Endothelial cell of umbilical vein (primary cell): Measurements from ENCODE around the gene SPAG5. TPM values are rescaled to one million over a fixed set of nuclear protein-coding genes. Genes with fewer than 3 reads are reported as not detected.

ENCODE experiments used
- BruUV-seq: library from RNA; stranded (reverse); fragments of 400-500 nt; replicated peaks from 2 replicates; lab custom pipeline; 2021; lab: Mats Ljungman, UMichigan
- CTCF ChIA-PET: fragments of 300-600, 350-600 bp; sonication (Branson Sonifier 250); formaldehyde crosslinking; loops from one replicate; lab custom pipeline; 2021; ENCODE audit warnings: antibody characterized with exemption, inconsistent platforms; lab: Charles Lee
- POLR2A ChIA-PET: fragments of 300-600, 350-600 bp; sonication (Branson Sonifier 250); formaldehyde crosslinking; loops from one replicate; lab custom pipeline; 2021; ENCODE audit warnings: antibody characterized with exemption, inconsistent platforms; lab: Charles Lee
- DNase-seq: peaks from one replicate; pipeline ENCODE4 v3.0.0-alpha.2; 2011; ENCODE audit warnings: low read depth, low spot score
- FAIRE-seq: peaks from 2 replicates; lab custom pipeline; 2011; peaks lifted over from hg19 to GRCh38; lab: Jason Lieb, UNC
- H2AFZ ChIP-seq: 2 replicates; pipeline ENCODE4 v1.6.0; 2012; ENCODE audit warnings: low read depth, low read length, control low read depth, inconsistent platforms
- H3K27ac ChIP-seq: 2 replicates; pipeline ENCODE4 v1.5.1; 2011; ENCODE audit warnings: low read depth, mild to moderate bottlenecking, control low read depth, low read length, moderate library complexity; ENCODE audit not compliant: insufficient read depth
- H3K27me3 ChIP-seq, 2 experiments: 2 replicates each; pipeline versions ENCODE4 v1.6.0 to v1.6.1; 2011; ENCODE audit warnings: low read length in 2 of 2, mixed read lengths in 1 of 2; ENCODE audit not compliant: control insufficient read depth in 2 of 2, insufficient read depth in 2 of 2
- H3K36me3 ChIP-seq, 2 experiments: 2 replicates in 1 of 2; 3 replicates in 1 of 2; pipeline ENCODE4 v1.5.1; 2011; ENCODE audit warnings: low read length in 2 of 2, mild to moderate bottlenecking in 1 of 2, moderate library complexity in 1 of 2; ENCODE audit not compliant: control insufficient read depth in 2 of 2, insufficient read depth in 2 of 2; ENCODE audit errors: extremely low read depth in 1 of 2
- H3K4me1 ChIP-seq: 3 replicates; pipeline ENCODE4 v1.5.1; 2011; ENCODE audit warnings: mild to moderate bottlenecking, low read length; ENCODE audit not compliant: control insufficient read depth, insufficient read depth; ENCODE audit errors: extremely low read depth
- H3K4me2 ChIP-seq: 2 replicates; pipeline ENCODE4 v1.6.1; 2011; ENCODE audit warnings: low read length, control low read depth, mixed read lengths; ENCODE audit not compliant: insufficient read depth
- H3K4me3 ChIP-seq, 3 experiments: fragments of 200-600 bp in 1 of 3; sonication (generic), shearing (Covaris generic) in 1 of 3; replicated peaks in 1 of 3; 2 replicates each; pipeline ENCODE4 v1.5.1; 2011 to 2016; ENCODE audit warnings: control low read depth in 3 of 3, low read length in 3 of 3, mild to moderate bottlenecking in 2 of 3, inconsistent platforms in 1 of 3, low read depth in 1 of 3, moderate library complexity in 1 of 3; ENCODE audit not compliant: insufficient read depth in 1 of 3
- H3K79me2 ChIP-seq: 2 replicates; pipeline ENCODE4 v1.6.0; 2012; ENCODE audit warnings: low read length, inconsistent platforms; ENCODE audit not compliant: control insufficient read depth, insufficient read depth
- H3K9ac ChIP-seq: replicated peaks from 2 replicates; pipeline ENCODE3; 2011; ENCODE audit warnings: low read length, control low read depth; ENCODE audit not compliant: insufficient read depth; ENCODE audit errors: extremely low read depth
- H3K9me1 ChIP-seq: replicated peaks from 3 replicates; pipeline ENCODE4 v1.6.0; 2011; ENCODE audit warnings: mild to moderate bottlenecking, low read length; ENCODE audit not compliant: control insufficient read depth, insufficient read depth; ENCODE audit errors: extremely low read depth
- H3K9me3 ChIP-seq: replicated peaks from 2 replicates; pipeline ENCODE4 v1.5.1; 2012; ENCODE audit warnings: low read length, inconsistent platforms; ENCODE audit not compliant: control insufficient read depth, insufficient read depth
- H4K20me1 ChIP-seq: replicated peaks from 2 replicates; pipeline ENCODE3; 2011; ENCODE audit warnings: mild to moderate bottlenecking, low read length; ENCODE audit not compliant: control insufficient read depth, insufficient read depth; ENCODE audit errors: extremely low read depth
- EZH2 ChIP-seq: IDR thresholded peaks from 2 replicates; pipeline ENCODE4 v1.6.1; 2012; ENCODE audit warnings: borderline replicate concordance, low read depth, mild to moderate bottlenecking, moderate library complexity, low read length, inconsistent platforms; ENCODE audit not compliant: severe bottlenecking
- FOS ChIP-seq: IDR thresholded peaks from 2 replicates; pipeline ENCODE4 v1.6.1; 2011; ENCODE audit warnings: mild to moderate bottlenecking, low read length, moderate library complexity, borderline replicate concordance; ENCODE audit not compliant: insufficient read depth
- GATA2 ChIP-seq: IDR thresholded peaks from 2 replicates; pipeline ENCODE4 v1.7.0; 2011; ENCODE audit warnings: low read depth, mild to moderate bottlenecking, moderate library complexity, mixed read lengths, low read length; ENCODE audit not compliant: insufficient read length, insufficient read depth
- JUN ChIP-seq: IDR thresholded peaks from 2 replicates; pipeline ENCODE4 v1.6.1; 2011; ENCODE audit warnings: borderline replicate concordance, low read depth; ENCODE audit not compliant: insufficient read length, insufficient read depth
- MAX ChIP-seq: IDR thresholded peaks from 2 replicates; pipeline ENCODE4 v1.6.1; 2011; ENCODE audit not compliant: insufficient read depth, insufficient read length
- MYC ChIP-seq: IDR thresholded peaks from one replicate; pipeline ENCODE4 v1.6.1; 2011; ENCODE audit warnings: mild to moderate bottlenecking, low read depth, low read length
- POLR2A ChIP-seq: IDR thresholded peaks from 2 replicates; pipeline ENCODE4 v1.6.1; 2012; ENCODE audit warnings: low read depth, mild to moderate bottlenecking, control low read depth, low read length
- POLR2AphosphoS5 ChIP-seq: IDR thresholded peaks from 2 replicates; pipeline ENCODE4 v1.6.1; 2012; ENCODE audit warnings: low read depth, mild to moderate bottlenecking, control low read depth, low read length, moderate library complexity; ENCODE audit not compliant: insufficient read depth
- dilution Hi-C: fragments of 300-500 bp; cut with MboI; formaldehyde crosslinking; loops from one replicate; pipeline ENCODE4 v1.15.0; 2019; ENCODE audit warnings: low sequenced_read_pairs; ENCODE audit not compliant: extremely low pct_ligation_motif_present
- intact Hi-C: fragments of 100-400 bp; cut with micrococcal nuclease; formaldehyde crosslinking; loops from one replicate; pipeline ENCODE4 v1.10.0; 2022
- polyA plus RNA-seq, 4 experiments: library from polyadenylated mRNA; depleted of rRNA in 3 of 4; stranded (reverse) in 3 of 4; unstranded in 1 of 4; fragments of >200 nt; gene quantifications; 2 replicates each; pipeline versions ENCODE4 v1.2.1 to v1.2.3, GENCODE V29; 2011 to 2012; ENCODE audit warnings: missing spikeins in 1 of 4
- total RNA-seq: library from RNA; stranded (reverse); gene quantifications from 2 replicates; pipeline ENCODE4 v1.2.3, GENCODE V29; 2021
- TF ChIP-seq, protein P1 (sequence below), 2 donors: IDR thresholded peaks; 1 replicate in 1 of 2; 2 replicates in 1 of 2; pipeline ENCODE4 v1.5.1; 2011; ENCODE audit warnings: low read length in 2 of 2, mild to moderate bottlenecking in 2 of 2, moderate library complexity in 2 of 2, control low read depth in 1 of 2, inconsistent platforms in 1 of 2, low read depth in 1 of 2; ENCODE audit not compliant: insufficient read depth in 1 of 2; ENCODE audit errors: extremely low read depth in 1 of 2

SPAG5 gene
- total and polyA plus RNA-seq, 2 donors (not counting 3 experiments of a cell fraction or from before 2014, with no cell fraction given) = 31.7 to 85.4 TPM

DNA sequence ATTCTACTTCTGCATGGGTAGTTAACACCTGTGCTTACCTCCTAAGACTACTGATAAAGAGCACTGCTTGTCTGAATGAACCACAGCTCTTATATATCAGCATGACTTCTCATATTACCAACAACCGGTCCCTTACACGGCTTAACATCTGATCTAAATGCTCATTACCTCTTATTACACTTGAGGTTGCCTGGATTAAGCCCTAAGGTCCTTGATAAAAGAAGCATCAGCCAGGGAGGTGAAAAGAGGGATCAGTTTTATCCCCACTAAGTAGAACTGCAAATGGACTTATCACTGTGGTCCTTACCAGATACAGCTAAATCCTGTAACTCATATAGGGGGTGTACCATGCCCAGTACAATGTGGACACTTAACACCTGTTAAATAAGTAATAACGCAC lies 23.4 kb upstream of the SPAG5 start:
- Histone ChIP-seq H3K27ac (no peak overlapping the region), H3K27me3 (no peaks in the 10 kb centered on the region), H3K4me2 (no peak overlapping the region), H2AFZ (no peak overlapping the region), H4K20me1 (no peaks in the 10 kb centered on the region), H3K79me2 (no peaks in the 10 kb centered on the region), H3K9ac (no peak overlapping the region), H3K4me3 (no peak overlapping the region), H3K36me3 (peaks cover 26 to 52% of the 10 kb centered on the region in 2 experiments), H3K9me3 (no peaks in the 10 kb centered on the region), H3K4me1 (no peaks in the 10 kb centered on the region), H3K9me1 (no peaks in the 10 kb centered on the region)
- FAIRE-seq (no peak), DNase-seq (no peak)
- no TSS peak for BruUV-seq
- ChIA-PET CTCF (interaction anchor here (3.8 kb wide), 1 partner anchor 10 kb away, joined by 21 read pairs; no protein-coding TSS in a partner anchor), POLR2A (no interaction called here)
- intact Hi-C loops = no loop called here
- dilution Hi-C loops = no loop called here
- TF ChIP-seq MYC = no peak
- TF ChIP-seq GATA2 = no peak
- no peak for TF ChIP-seq POLR2AphosphoS5
- no peak for TF ChIP-seq POLR2A
- no peak for TF ChIP-seq JUN
- TF ChIP-seq FOS = no peak
- TF ChIP-seq EZH2 = no peak
- TF ChIP-seq, protein P1, sequence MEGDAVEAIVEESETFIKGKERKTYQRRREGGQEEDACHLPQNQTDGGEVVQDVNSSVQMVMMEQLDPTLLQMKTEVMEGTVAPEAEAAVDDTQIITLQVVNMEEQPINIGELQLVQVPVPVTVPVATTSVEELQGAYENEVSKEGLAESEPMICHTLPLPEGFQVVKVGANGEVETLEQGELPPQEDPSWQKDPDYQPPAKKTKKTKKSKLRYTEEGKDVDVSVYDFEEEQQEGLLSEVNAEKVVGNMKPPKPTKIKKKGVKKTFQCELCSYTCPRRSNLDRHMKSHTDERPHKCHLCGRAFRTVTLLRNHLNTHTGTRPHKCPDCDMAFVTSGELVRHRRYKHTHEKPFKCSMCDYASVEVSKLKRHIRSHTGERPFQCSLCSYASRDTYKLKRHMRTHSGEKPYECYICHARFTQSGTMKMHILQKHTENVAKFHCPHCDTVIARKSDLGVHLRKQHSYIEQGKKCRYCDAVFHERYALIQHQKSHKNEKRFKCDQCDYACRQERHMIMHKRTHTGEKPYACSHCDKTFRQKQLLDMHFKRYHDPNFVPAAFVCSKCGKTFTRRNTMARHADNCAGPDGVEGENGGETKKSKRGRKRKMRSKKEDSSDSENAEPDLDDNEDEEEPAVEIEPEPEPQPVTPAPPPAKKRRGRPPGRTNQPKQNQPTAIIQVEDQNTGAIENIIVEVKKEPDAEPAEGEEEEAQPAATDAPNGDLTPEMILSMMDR (IDR thresholded peaks at IDR 0.05; ENCODE audit: extremely low read depth in 1 of 2, insufficient read depth in 1 of 2, low read depth in 1 of 2, low read length in 2 of 2) = no peak
- TF ChIP-seq MAX = no peak
